Adrenal gland (tissue), 12 donors: ENCODE measurements around the gene SPRY1. TPM values are rescaled to one million over a fixed set of nuclear protein-coding genes. Genes with fewer than 3 reads are reported as not detected.

ENCODE experiments used
- DNase-seq, 7 donors: peaks; one replicate each; pipeline ENCODE4 v3.0.0-alpha.2; 2019 to 2020
- H3K27ac ChIP-seq, 5 donors: fragments of 200-600 bp; sonication (generic) in 4 of 5; 1 replicate in 3 of 5; 2 replicates in 2 of 5; pipeline versions ENCODE4 v1.5.1 to v1.8.0; 2016 to 2020; ENCODE audit warnings: mild to moderate bottlenecking in 1 of 5
- H3K27me3 ChIP-seq: fragments of 200-600 bp; 2 replicates; pipeline ENCODE4 v1.8.0; 2021
- H3K36me3 ChIP-seq, 2 donors: fragments of 200-600 bp; replicated peaks in 1 of 2; 1 replicate in 1 of 2; 2 replicates in 1 of 2; pipeline versions ENCODE4 v1.5.1 to v1.8.0; 2018 to 2022
- H3K4me1 ChIP-seq, 2 donors: fragments of 200-600 bp; replicated peaks in 1 of 2; 1 replicate in 1 of 2; 2 replicates in 1 of 2; pipeline versions ENCODE4 v1.5.1 to v1.8.0; 2018 to 2021
- H3K4me3 ChIP-seq, 4 donors: fragments of 200-600 bp; sonication (generic) in 3 of 4; one replicate each; pipeline ENCODE4 v1.5.1; 2016 to 2018
- H3K9me3 ChIP-seq, 3 donors: fragments of 200-600 bp; sonication (generic) in 1 of 3; replicated peaks in 1 of 3; 1 replicate in 2 of 3; 2 replicates in 1 of 3; pipeline versions ENCODE4 v1.5.1 to v1.8.0; 2016 to 2021
- CTCF ChIP-seq, 6 experiments: fragments of 450-650 bp in 4 of 6; fragments of 200-600 bp in 2 of 6; sonication (generic) in 1 of 6; IDR thresholded peaks; 1 replicate in 5 of 6; 2 replicates in 1 of 6; pipeline versions ENCODE4 v1.5.1 to v1.8.0; 2016 to 2021; ENCODE audit warnings: antibody characterized with exemption in 6 of 6, mild to moderate bottlenecking in 2 of 6, moderate library complexity in 1 of 6
- POLR2A ChIP-seq, 2 donors: fragments of 450-650 bp; IDR thresholded peaks; one replicate each; pipeline ENCODE4 v1.6.1; 2017; ENCODE audit warnings: antibody characterized with exemption in 2 of 2, mild to moderate bottlenecking in 2 of 2, moderate library complexity in 1 of 2
- WGBS, 4 donors: extraction: QIAGEN DNeasy Blood & Tissue Kit in 2 of 4; methylation state at CpG; one replicate each; pipeline versions ENCODE4 v1.1.5 to v1.1.7; 2013 to 2017; 5-methylcytosine and 5-hydroxymethylcytosine counted together
- intact Hi-C, 2 donors: fragments of 100-400 bp; cut with DNase I; formaldehyde crosslinking; loops; one replicate each; pipeline versions ENCODE4 v1.14.1 to v1.15.0; 2022 to 2023
- polyA plus RNA-seq, 3 donors: library from polyadenylated mRNA; stranded (reverse); fragments of 200-250 nt in 2 of 3; fragments of 350-450 nt in 1 of 3; fragmentation: Illumina TruSeq in 1 of 3; extraction: RNeasy Lipid Tissue Mini Kit (QIAGEN cat#74804) in 1 of 3; gene quantifications; one replicate each; pipeline ENCODE4 v1.2.3, GENCODE V29; 2013 to 2014
- total RNA-seq, 9 donors: library from RNA; depleted of rRNA in 4 of 9; stranded (reverse); fragments of >200 nt in 4 of 9; fragments of 120-200 nt in 1 of 9; fragmentation: NEBNext Ultra II Directional in 1 of 9; extraction: Animal tissue kit (Norgen Biotek cat#: 25700) in 1 of 9; gene quantifications; one replicate each; pipeline versions ENCODE4 v1.1.0 to v1.2.4, GENCODE V29; 2013 to 2023
- donor health status: healthy with polysubstance abuse.
- donor health status: Bipolar disorder and iron deficiency.
- donor health status: DM: yes; HTN: yes; CAD: no.
- donor health status: DM: no; HTN: no; CAD: no.
- donor health status: DM: no; HTN: no; CAD: no.
- donor health status: DM: yes; HTN: yes; CAD: no.

The SPRY1 gene
- total and polyA plus RNA-seq, 12 donors = 12.6 to 95.6 (median 57.4) TPM

- 78 to 85% (median 81%) methylated on average over 3 of the region's 3 CpGs for WGBS, 4 donors
- Histone ChIP-seq H3K27me3 (no peaks in the 10 kb centered on the region), H3K27ac (no peak overlapping the region), H3K4me3 (no peak overlapping the region), H3K36me3 (no peaks in the 10 kb centered on the region), H3K4me1 (no peaks in the 10 kb centered on the region), H3K9me3 (no peaks in the 10 kb centered on the region)
- no peak for TF ChIP-seq CTCF (IDR thresholded peaks at IDR 0.05)
- TF ChIP-seq POLR2A (IDR thresholded peaks at IDR 0.05) = no peak
- DNase-seq = no peak
- intact Hi-C loops = no loop called here
Observed at GRCh38 chr4:123383566-123383965, 13.0 kb upstream of the SPRY1 start.

GRCh38 chr4:123386609-123387008 lies 10.0 kb upstream of the SPRY1 start:
- intact Hi-C loops = no loop called here
- Histone ChIP-seq H3K36me3 (no peaks in the 10 kb centered on the region), H3K4me3 (no peak overlapping the region), H3K4me1 (no peaks in the 10 kb centered on the region), H3K9me3 (no peaks in the 10 kb centered on the region), H3K27me3 (no peaks in the 10 kb centered on the region), H3K27ac (no peak overlapping the region)
- no peak for DNase-seq
- 58 to 62% (median 60%) methylated on average over 4 of the region's 4 CpGs for WGBS, 4 donors
- no peak for TF ChIP-seq POLR2A (IDR thresholded peaks at IDR 0.05)
- TF ChIP-seq CTCF (IDR thresholded peaks at IDR 0.05) = no peak

GRCh38 chr4:123390846-123391456 lies 5.6 kb upstream of the SPRY1 start:
- Histone ChIP-seq H3K4me1 (peaks cover 0 to under 1% of the 10 kb centered on the region in 2 donors), H3K27me3 (no peaks in the 10 kb centered on the region), H3K36me3 (no peaks in the 10 kb centered on the region), H3K9me3 (no peaks in the 10 kb centered on the region), H3K4me3 (no peak overlapping the region), H3K27ac (no peak overlapping the region)
- TF ChIP-seq CTCF (IDR thresholded peaks at IDR 0.05) (peak; percentile 20 to 56 (median 42)), POLR2A (IDR thresholded peaks at IDR 0.05) (no peak)
- intact Hi-C loops = no loop called here
- DNase-seq = no peak
- 39 to 53% (median 40%) methylated on average over 3 of the region's 3 CpGs for WGBS, 4 donors

- no peak overlapping the region for H3K4me3 ChIP-seq
- H3K4me1 ChIP-seq = peaks cover 0 to 3% of the 10 kb centered on the region in 2 donors
- H3K27ac ChIP-seq = no peak overlapping the region
- 72 to 81% (median 76%) methylated on average over 5 of the region's 5 CpGs for WGBS, 4 donors
- intact Hi-C loops = no loop called here
- H3K36me3 ChIP-seq = no peaks in the 10 kb centered on the region
- no peak for DNase-seq
- TF ChIP-seq POLR2A (IDR thresholded peaks at IDR 0.05) = no peak
- no peak for TF ChIP-seq CTCF (IDR thresholded peaks at IDR 0.05)
- H3K9me3 ChIP-seq = no peaks in the 10 kb centered on the region
- no peaks in the 10 kb centered on the region for H3K27me3 ChIP-seq
Observed at GRCh38 chr4:123393721-123394120, 2.9 kb upstream of the SPRY1 start.
